CD4-positive, alpha-beta memory T cell (primary cell): ENCODE data around the gene APOC1. TPM values are rescaled to one million over a fixed set of nuclear protein-coding genes. Genes with fewer than 3 reads are reported as not detected.
"Not testable (repeated sequence)": the region's sequence is repeated elsewhere in the genome, so short reads cannot be mapped to it uniquely, and the experiment has no call there.

Experiments
- CTCF ChIA-PET: fragments of 350-600 bp; sonication (Branson Sonifier 250); formaldehyde crosslinking; loops from one replicate; lab custom pipeline; 2021; ENCODE audit warnings: inconsistent platforms; ENCODE audit not compliant: partially characterized antibody; lab: Charles Lee
- POLR2A ChIA-PET: fragments of 350-600 bp; sonication (Branson Sonifier 250); formaldehyde crosslinking; loops from one replicate; lab custom pipeline; 2021; ENCODE audit not compliant: partially characterized antibody; lab: Charles Lee
- DNase-seq, 5 donors: peaks; one replicate each; pipeline versions ENCODE4 v3.0.0 to v3.0.0-alpha.2; 2020 to 2022; ENCODE audit warnings: mixed read lengths in 1 of 5
- H3K27ac ChIP-seq: one replicate; pipeline ENCODE4 v1.7.0; 2013; ENCODE audit warnings: low read depth, low read length
- H3K27me3 ChIP-seq: 2 replicates; pipeline ENCODE4 v1.7.0; 2013; ENCODE audit warnings: mild to moderate bottlenecking, low read length, moderate library complexity; ENCODE audit not compliant: insufficient read depth
- H3K36me3 ChIP-seq: 2 replicates; pipeline ENCODE4 v1.7.0; 2013; ENCODE audit warnings: mild to moderate bottlenecking, low read length, moderate library complexity; ENCODE audit not compliant: insufficient read depth
- H3K4me1 ChIP-seq: 2 replicates; pipeline ENCODE4 v1.7.0; 2013; ENCODE audit warnings: mild to moderate bottlenecking, low read length, moderate library complexity; ENCODE audit not compliant: insufficient read depth
- H3K4me3 ChIP-seq, 2 donors: one replicate each; pipeline ENCODE4 v1.7.0; 2013; ENCODE audit warnings: low read length in 2 of 2, mild to moderate bottlenecking in 1 of 2
- H3K9me3 ChIP-seq, 2 donors: one replicate each; pipeline ENCODE4 v1.7.0; 2013; ENCODE audit warnings: low read length in 2 of 2, control low read depth in 1 of 2; ENCODE audit not compliant: control insufficient read depth in 1 of 2
- H3K27ac Mint-ChIP-seq, 7 donors: one replicate each; pipeline ENCODE4 v1.8.0; 2020 to 2021; ENCODE audit warnings: mixed read lengths in 7 of 7, mild to moderate bottlenecking in 6 of 7, inconsistent platforms in 3 of 7, moderate library complexity in 3 of 7
- H3K27me3 Mint-ChIP-seq, 2 donors: one replicate each; pipeline ENCODE4 v1.8.0; 2020 to 2021; ENCODE audit warnings: mixed read lengths in 2 of 2
- H3K36me3 Mint-ChIP-seq, 2 donors: one replicate each; pipeline ENCODE4 v1.8.0; 2020 to 2021; ENCODE audit warnings: mixed read lengths in 2 of 2, inconsistent platforms in 1 of 2, mild to moderate bottlenecking in 1 of 2
- H3K4me1 Mint-ChIP-seq, 4 donors: one replicate each; pipeline ENCODE4 v1.8.0; 2020 to 2021; ENCODE audit warnings: mixed read lengths in 4 of 4, mild to moderate bottlenecking in 1 of 4
- H3K4me3 Mint-ChIP-seq, 8 donors: one replicate each; pipeline ENCODE4 v1.8.0; 2020 to 2021; ENCODE audit warnings: mixed read lengths in 8 of 8, mild to moderate bottlenecking in 7 of 8, moderate library complexity in 6 of 8, inconsistent platforms in 3 of 8
- H3K9me3 Mint-ChIP-seq, 8 donors: one replicate each; pipeline ENCODE4 v1.8.0; 2020 to 2021; ENCODE audit warnings: mixed read lengths in 8 of 8, mild to moderate bottlenecking in 5 of 8, inconsistent platforms in 3 of 8, moderate library complexity in 1 of 8
- intact Hi-C: fragments of 100-400 bp; cut with micrococcal nuclease; formaldehyde crosslinking; loops from one replicate; pipeline ENCODE4 v1.15.1; 2023
- polyA plus RNA-seq, 2 donors: library from polyadenylated mRNA; unstranded; fragments of 300-500 nt; fragmentation: Illumina TruSeq; gene quantifications; one replicate each; pipeline ENCODE4 v1.2.3, GENCODE V29; 2021
- total RNA-seq, 2 experiments: library from RNA; stranded (reverse); gene quantifications; one replicate each; pipeline ENCODE4 v1.2.3, GENCODE V29; 2021

APOC1 gene
- total and polyA plus RNA-seq, 4 experiments from 2014 or later, result 6.4 to 7.0 TPM; not detected in 2

DNA sequence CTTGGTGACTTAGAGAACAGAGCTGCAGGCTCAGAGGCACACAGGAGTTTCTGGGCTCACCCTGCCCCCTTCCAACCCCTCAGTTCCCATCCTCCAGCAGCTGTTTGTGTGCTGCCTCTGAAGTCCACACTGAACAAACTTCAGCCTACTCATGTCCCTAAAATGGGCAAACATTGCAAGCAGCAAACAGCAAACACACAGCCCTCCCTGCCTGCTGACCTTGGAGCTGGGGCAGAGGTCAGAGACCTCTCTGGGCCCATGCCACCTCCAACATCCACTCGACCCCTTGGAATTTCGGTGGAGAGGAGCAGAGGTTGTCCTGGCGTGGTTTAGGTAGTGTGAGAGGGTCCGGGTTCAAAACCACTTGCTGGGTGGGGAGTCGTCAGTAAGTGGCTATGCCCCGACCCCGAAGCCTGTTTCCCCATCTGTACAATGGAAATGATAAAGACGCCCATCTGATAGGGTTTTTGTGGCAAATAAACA is 9.9 kb downstream of the APOC1 start:
- H3K9me3 ChIP-seq, result no peaks in the 10 kb centered on the region
- no peak overlapping the region for H3K27ac ChIP-seq
- no peaks in the 10 kb centered on the region for H3K9me3 Mint-ChIP-seq
- no peaks in the 10 kb centered on the region for H3K27me3 ChIP-seq
- no peak for DNase-seq
- no peaks in the 10 kb centered on the region for H3K4me1 ChIP-seq
- H3K36me3 ChIP-seq, result no peaks in the 10 kb centered on the region
- intact Hi-C loops, result no loop called here
- ChIA-PET CTCF (no interaction called here), POLR2A (no interaction called here)
- peaks cover 10 to 19% of the 10 kb centered on the region in 2 donors for H3K27me3 Mint-ChIP-seq
- no peak overlapping the region for H3K4me3 Mint-ChIP-seq
- no peak overlapping the region for H3K4me3 ChIP-seq
- H3K27ac Mint-ChIP-seq, result peak overlapping the region in 1 of 7 donors; percentile 25
- no peaks in the 10 kb centered on the region for H3K36me3 Mint-ChIP-seq
- H3K4me1 Mint-ChIP-seq, result peaks cover 0 to 9% (median 4%) of the 10 kb centered on the region in 4 donors

DNA sequence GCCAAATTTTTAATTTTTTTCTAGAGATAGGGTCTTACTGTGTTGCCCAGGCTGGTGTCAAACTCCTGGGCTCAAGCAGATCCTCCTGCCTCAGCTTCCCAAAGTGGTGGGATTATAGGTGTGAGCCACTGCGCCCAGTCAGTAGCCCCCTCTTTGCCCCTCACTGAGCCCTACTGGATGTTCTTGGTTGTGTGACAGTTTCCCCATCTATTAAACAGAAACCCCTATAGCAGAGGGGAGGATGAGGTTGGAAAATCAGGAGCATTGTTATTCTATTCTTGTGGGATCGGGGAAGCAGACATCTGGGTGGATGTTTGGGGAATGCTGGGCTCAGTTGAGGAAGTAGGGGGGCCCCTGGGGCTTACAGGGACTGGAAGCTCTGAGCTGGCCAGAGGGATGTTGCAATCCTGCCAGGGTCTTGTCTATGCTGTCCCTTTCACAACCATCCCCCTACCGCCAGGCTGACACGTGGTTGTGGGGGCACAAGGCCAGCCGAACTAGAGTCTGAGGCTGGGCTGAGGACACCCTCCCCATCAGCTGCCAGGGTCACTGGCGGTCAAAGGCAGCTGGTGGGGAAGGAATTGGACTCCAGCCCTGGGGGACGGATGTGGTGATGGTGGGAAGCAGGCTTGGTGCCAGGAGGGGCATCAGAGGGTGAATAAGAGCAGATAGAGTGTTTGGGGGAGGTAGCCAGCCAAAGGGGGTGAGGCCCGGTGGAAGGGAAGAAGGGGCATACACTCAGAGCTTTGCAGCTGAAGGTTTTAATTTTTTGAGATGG is 10.9 kb downstream of the APOC1 start:
- no peak overlapping the region for H3K27ac Mint-ChIP-seq
- Histone ChIP-seq H3K9me3 (no peaks in the 10 kb centered on the region), H3K27me3 (no peaks in the 10 kb centered on the region), H3K27ac (no peak overlapping the region), H3K36me3 (no peaks in the 10 kb centered on the region), H3K4me3 (no peak overlapping the region), H3K4me1 (no peaks in the 10 kb centered on the region)
- H3K4me3 Mint-ChIP-seq, result no peak overlapping the region
- DNase-seq, result no peak
- POLR2A ChIA-PET, result interaction anchor here (0.8 kb wide), 1 partner anchor 9 kb away, joined by 3 read pairs; no protein-coding TSS in a partner anchor
- intact Hi-C loops, result no loop called here
- no peaks in the 10 kb centered on the region for H3K9me3 Mint-ChIP-seq
- H3K4me1 Mint-ChIP-seq, result peaks cover 0 to 9% (median 4%) of the 10 kb centered on the region in 4 donors
- CTCF ChIA-PET, result no interaction called here
- H3K27me3 Mint-ChIP-seq, result peaks cover 10 to 19% of the 10 kb centered on the region in 2 donors
- no peaks in the 10 kb centered on the region for H3K36me3 Mint-ChIP-seq

- H3K4me1 Mint-ChIP-seq, H3K4me1 ChIP-seq, POLR2A ChIA-PET, DNase-seq, H3K9me3 Mint-ChIP-seq, H3K27ac Mint-ChIP-seq, H3K4me3 ChIP-seq, H3K27me3 ChIP-seq, H3K36me3 Mint-ChIP-seq, intact Hi-C loops, H3K9me3 ChIP-seq, H3K27ac ChIP-seq, CTCF ChIA-PET, H3K36me3 ChIP-seq: not testable (repeated sequence)
- H3K4me3 Mint-ChIP-seq, result peak overlapping the region in 5 of 8 donors; percentile 15 to 75 (median 38)
- peaks cover 10 to 19% of the 10 kb centered on the region in 2 donors for H3K27me3 Mint-ChIP-seq
These were observed 12.1 kb downstream of the APOC1 start for GRCh38 chr19:44926245-44927077.

GRCh38 chr19:44927746-44928145 is 13.3 kb downstream of the APOC1 start:
- ChIA-PET POLR2A (no interaction called here), CTCF (no interaction called here)
- peaks cover 10 to 19% of the 10 kb centered on the region in 2 donors for H3K27me3 Mint-ChIP-seq
- no peak for DNase-seq
- no peak overlapping the region for H3K4me3 ChIP-seq
- peaks cover 0 to 9% (median 4%) of the 10 kb centered on the region in 4 donors for H3K4me1 Mint-ChIP-seq
- no peaks in the 10 kb centered on the region for H3K4me1 ChIP-seq
- no peaks in the 10 kb centered on the region for H3K9me3 ChIP-seq
- no peaks in the 10 kb centered on the region for H3K9me3 Mint-ChIP-seq
- H3K27ac ChIP-seq, result no peak overlapping the region
- H3K27me3 ChIP-seq, result no peaks in the 10 kb centered on the region
- no peaks in the 10 kb centered on the region for H3K36me3 ChIP-seq
- no peak overlapping the region for H3K4me3 Mint-ChIP-seq
- no peaks in the 10 kb centered on the region for H3K36me3 Mint-ChIP-seq
- intact Hi-C loops, result no loop called here
- no peak overlapping the region for H3K27ac Mint-ChIP-seq

DNA sequence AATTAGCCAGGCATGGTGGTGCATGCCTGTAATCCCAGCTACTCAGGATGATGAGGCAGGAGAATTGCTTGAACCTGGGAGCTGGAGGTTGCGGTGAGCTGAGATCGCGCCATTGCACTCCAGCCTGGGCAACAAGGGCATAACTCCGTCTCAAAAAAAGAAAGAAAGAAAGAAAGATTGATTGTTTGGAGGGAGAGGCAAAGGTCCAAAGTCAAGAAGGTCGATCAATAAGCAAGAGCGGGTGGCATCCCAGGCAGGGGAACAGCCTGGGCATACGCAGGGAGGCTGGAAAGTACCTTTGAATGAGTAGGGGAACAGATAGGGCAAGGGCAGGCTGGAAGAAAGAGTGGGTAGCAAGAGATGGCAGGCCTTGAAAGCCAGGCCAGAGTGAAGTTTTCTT is 15.7 kb downstream of the APOC1 start:
- ChIA-PET POLR2A (no interaction called here), CTCF (interaction anchor here (1.1 kb wide), 1 partner anchor 159 kb away, joined by 3 read pairs; no protein-coding TSS in a partner anchor)
- Mint-ChIP-seq H3K36me3 (no peaks in the 10 kb centered on the region), H3K4me3 (no peak overlapping the region), H3K27ac (peak overlapping the region in 1 of 7 donors; percentile 76), H3K9me3 (no peaks in the 10 kb centered on the region), H3K4me1 (peaks cover 0 to 9% (median 4%) of the 10 kb centered on the region in 4 donors), H3K27me3 (peaks cover 10 to 16% of the 10 kb centered on the region in 2 donors)
- Histone ChIP-seq H3K36me3 (no peaks in the 10 kb centered on the region), H3K27ac (no peak overlapping the region), H3K27me3 (no peaks in the 10 kb centered on the region), H3K4me3 (no peak overlapping the region), H3K9me3 (no peaks in the 10 kb centered on the region), H3K4me1 (no peaks in the 10 kb centered on the region)
- intact Hi-C loops, result no loop called here
- no peak for DNase-seq

DNA sequence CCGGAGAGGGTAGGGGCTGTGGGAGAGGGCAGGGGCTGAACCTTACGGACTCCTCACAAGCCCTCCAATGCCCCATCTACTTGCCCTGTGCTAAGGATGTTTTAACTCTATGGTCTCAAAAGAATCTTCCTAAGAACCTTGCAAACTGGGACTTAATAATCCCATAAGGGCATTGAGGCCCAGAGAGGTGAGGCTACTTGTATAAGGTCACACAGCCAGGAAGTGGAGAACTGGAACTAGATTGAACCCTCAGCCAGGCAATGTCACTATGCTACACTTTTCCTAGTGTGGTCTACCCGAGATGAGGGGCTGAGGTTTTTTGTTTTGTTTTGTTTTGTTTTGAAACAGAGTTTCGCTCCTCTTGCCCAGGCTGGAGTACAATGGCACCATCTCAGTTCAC is 17.1 kb downstream of the APOC1 start:
- H3K4me3 Mint-ChIP-seq, result no peak overlapping the region
- Histone ChIP-seq H3K27ac (no peak overlapping the region), H3K4me3 (no peak overlapping the region), H3K4me1 (no peaks in the 10 kb centered on the region), H3K36me3 (no peaks in the 10 kb centered on the region), H3K9me3 (no peaks in the 10 kb centered on the region), H3K27me3 (no peaks in the 10 kb centered on the region)
- H3K36me3 Mint-ChIP-seq, result no peaks in the 10 kb centered on the region
- intact Hi-C loops, result no loop called here
- H3K27ac Mint-ChIP-seq, result no peak overlapping the region
- DNase-seq, result no peak
- ChIA-PET CTCF (no interaction called here), POLR2A (no interaction called here)
- H3K9me3 Mint-ChIP-seq, result no peaks in the 10 kb centered on the region
- peaks cover 0 to 6% (median 3%) of the 10 kb centered on the region in 4 donors for H3K4me1 Mint-ChIP-seq
- H3K27me3 Mint-ChIP-seq, result peaks cover 1 to 6% of the 10 kb centered on the region in 2 donors

DNA sequence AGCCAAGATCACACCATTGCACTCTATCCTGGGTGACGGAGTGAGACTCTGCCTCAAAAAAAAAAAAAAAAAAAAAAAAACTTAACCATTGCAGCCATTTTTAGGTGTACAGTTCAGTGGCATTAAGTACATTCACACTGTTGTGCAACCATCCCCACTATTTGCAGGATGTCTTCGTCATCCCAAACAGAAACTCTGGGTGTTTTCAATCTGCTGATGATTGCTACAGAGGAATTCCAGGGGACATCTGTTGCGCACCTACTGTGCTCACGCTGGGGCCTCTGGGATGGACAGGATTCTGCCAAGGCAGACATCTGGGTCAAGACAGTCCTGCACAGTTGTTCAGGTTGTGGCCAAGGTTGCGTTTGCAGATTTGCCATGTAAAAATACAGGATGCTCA is 25.3 kb downstream of the APOC1 start:
- Histone ChIP-seq H3K4me1 (no peaks in the 10 kb centered on the region), H3K4me3 (no peak overlapping the region), H3K9me3 (no peaks in the 10 kb centered on the region), H3K27me3 (no peaks in the 10 kb centered on the region), H3K27ac (no peak overlapping the region), H3K36me3 (no peaks in the 10 kb centered on the region)
- Mint-ChIP-seq H3K36me3 (no peaks in the 10 kb centered on the region), H3K4me3 (no peak overlapping the region), H3K9me3 (no peaks in the 10 kb centered on the region), H3K4me1 (no peaks in the 10 kb centered on the region), H3K27ac (no peak overlapping the region), H3K27me3 (no peaks in the 10 kb centered on the region)
- intact Hi-C loops, result no loop called here
- ChIA-PET POLR2A (no interaction called here), CTCF (no interaction called here)
- no peak for DNase-seq
